Breast epithelium (tissue), 3 donors: ENCODE measurements around the gene DNAH17.

Experiments
- POLR2A ChIP-seq: fragments of 450-650 bp; IDR thresholded peaks from one replicate; pipeline ENCODE4 v1.6.1; 2016; ENCODE audit warnings: antibody characterized with exemption, mild to moderate bottlenecking, moderate library complexity
- TF ChIP-seq, protein P1 (sequence below), 3 donors: fragments of 450-650 bp; IDR thresholded peaks; one replicate each; pipeline ENCODE4 v1.5.1; 2016 to 2017; ENCODE audit warnings: antibody characterized with exemption in 3 of 3, mild to moderate bottlenecking in 3 of 3, moderate library complexity in 3 of 3

- TF ChIP-seq, protein P1, sequence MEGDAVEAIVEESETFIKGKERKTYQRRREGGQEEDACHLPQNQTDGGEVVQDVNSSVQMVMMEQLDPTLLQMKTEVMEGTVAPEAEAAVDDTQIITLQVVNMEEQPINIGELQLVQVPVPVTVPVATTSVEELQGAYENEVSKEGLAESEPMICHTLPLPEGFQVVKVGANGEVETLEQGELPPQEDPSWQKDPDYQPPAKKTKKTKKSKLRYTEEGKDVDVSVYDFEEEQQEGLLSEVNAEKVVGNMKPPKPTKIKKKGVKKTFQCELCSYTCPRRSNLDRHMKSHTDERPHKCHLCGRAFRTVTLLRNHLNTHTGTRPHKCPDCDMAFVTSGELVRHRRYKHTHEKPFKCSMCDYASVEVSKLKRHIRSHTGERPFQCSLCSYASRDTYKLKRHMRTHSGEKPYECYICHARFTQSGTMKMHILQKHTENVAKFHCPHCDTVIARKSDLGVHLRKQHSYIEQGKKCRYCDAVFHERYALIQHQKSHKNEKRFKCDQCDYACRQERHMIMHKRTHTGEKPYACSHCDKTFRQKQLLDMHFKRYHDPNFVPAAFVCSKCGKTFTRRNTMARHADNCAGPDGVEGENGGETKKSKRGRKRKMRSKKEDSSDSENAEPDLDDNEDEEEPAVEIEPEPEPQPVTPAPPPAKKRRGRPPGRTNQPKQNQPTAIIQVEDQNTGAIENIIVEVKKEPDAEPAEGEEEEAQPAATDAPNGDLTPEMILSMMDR (IDR thresholded peaks at IDR 0.05) = no peak
- no peak for TF ChIP-seq POLR2A
Observed at GRCh38 chr17:78468366-78468765, 108.8 kb downstream of the DNAH17 start.
